HepG2 (cell line): ENCODE results near the gene USE1. TPM values are rescaled to one million over a fixed set of nuclear protein-coding genes. Genes with fewer than 3 reads are reported as not detected.
"Not testable (repeated sequence)": the region's sequence is repeated elsewhere in the genome, so short reads cannot be mapped to it uniquely, and the experiment has no call there.

Experiments used
- ATAC-seq: fragments of 200-7000 bp; cut with Tn5 transposase; 3 replicates; pipeline ENCODE4 v1.9.1; 2020; ENCODE audit warnings: mild to moderate bottlenecking, moderate library complexity
- BruUV-seq: library from RNA; stranded (reverse); fragments of 400-500 nt; replicated peaks from 2 replicates; lab custom pipeline; 2021; lab: Mats Ljungman, UMichigan
- CTCF ChIA-PET: fragments of 300-600 bp; formaldehyde crosslinking; extraction: SDS; loops from one replicate; lab custom pipeline; 2021; ENCODE audit warnings: low total read pairs, inconsistent platforms, low intra/inter-chr PET ratio; lab: Yijun Ruan, JAX
- POLR2A ChIA-PET: fragments of 350-600 bp; sonication (Branson Sonifier 250); formaldehyde crosslinking; loops from one replicate; lab custom pipeline; 2020; ENCODE audit warnings: antibody characterized with exemption, inconsistent platforms; lab: Yijun Ruan, JAX
- DNase-seq: peaks from one replicate; pipeline ENCODE4 v3.0.0-alpha.2; 2015; ENCODE audit warnings: low spot score
- FAIRE-seq: peaks from 3 replicates; lab custom pipeline; 2011; peaks lifted over from hg19 to GRCh38; lab: Jason Lieb, UNC
- H2AFZ ChIP-seq: one replicate; pipeline ENCODE4 v1.6.1; 2011; ENCODE audit warnings: low read length, inconsistent platforms
- H3K27ac ChIP-seq: fragments of 300-600 bp; 3 replicates; pipeline ENCODE4 v1.8.0; 2011; ENCODE audit warnings: mixed run types, mild to moderate bottlenecking, mixed read lengths, low read length, inconsistent platforms; ENCODE audit not compliant: insufficient read depth; ENCODE audit errors: extremely low read length
- H3K27me3 ChIP-seq, 2 experiments: fragments of 200-600 bp in 1 of 2; 2 replicates in 1 of 2; 3 replicates in 1 of 2; pipeline versions ENCODE4 v1.6.0 to v1.8.0; 2011; ENCODE audit warnings: low read length in 2 of 2, mild to moderate bottlenecking in 2 of 2, moderate library complexity in 2 of 2, inconsistent platforms in 1 of 2; ENCODE audit not compliant: insufficient read depth in 2 of 2, control insufficient read depth in 1 of 2
- H3K36me3 ChIP-seq, 2 experiments: fragments of 200-600 bp in 1 of 2; replicated peaks in 1 of 2; 2 replicates in 1 of 2; 3 replicates in 1 of 2; pipeline versions ENCODE4 v1.5.1 to v1.8.0; 2011; ENCODE audit warnings: low read length in 2 of 2, inconsistent platforms in 1 of 2; ENCODE audit not compliant: insufficient read depth in 2 of 2, control insufficient read depth in 1 of 2
- H3K4me1 ChIP-seq: 2 replicates; pipeline ENCODE4 v1.5.1; 2012; ENCODE audit warnings: low read length, inconsistent platforms; ENCODE audit not compliant: insufficient read depth
- H3K4me2 ChIP-seq: 2 replicates; pipeline ENCODE4 v1.6.0; 2011; ENCODE audit warnings: low read depth, low read length, inconsistent platforms
- H3K4me3 ChIP-seq, 3 experiments: fragments of 200-600 bp in 1 of 3; sonication (generic), shearing (Covaris generic) in 1 of 3; replicated peaks in 1 of 3; 2 replicates each; pipeline ENCODE4 v1.5.1; 2011 to 2016; ENCODE audit warnings: low read length in 3 of 3, inconsistent platforms in 2 of 3, low read depth in 2 of 3, mild to moderate bottlenecking in 2 of 3, control low read depth in 1 of 3, mixed read lengths in 1 of 3; ENCODE audit not compliant: insufficient read depth in 1 of 3
- H3K79me2 ChIP-seq: one replicate; pipeline ENCODE4 v1.6.1; 2011; ENCODE audit warnings: low read length, inconsistent platforms; ENCODE audit not compliant: insufficient read depth
- H3K9ac ChIP-seq: 2 replicates; pipeline ENCODE4 v1.6.0; 2011; ENCODE audit warnings: mild to moderate bottlenecking, low read depth, low read length, inconsistent platforms; ENCODE audit not compliant: insufficient read depth
- H3K9me3 ChIP-seq: 2 replicates; pipeline ENCODE4 v1.5.1; 2012; ENCODE audit warnings: mild to moderate bottlenecking, low read length
- H4K20me1 ChIP-seq: 2 replicates; pipeline ENCODE4 v1.6.0; 2011; ENCODE audit warnings: inconsistent platforms, mild to moderate bottlenecking, low read length, moderate library complexity; ENCODE audit not compliant: insufficient read depth
- FOXK1 ChIP-seq: sonication (generic); formaldehyde crosslinking; IDR thresholded peaks from 2 replicates; pipeline ENCODE4 v1.4.0; 2020; ENCODE audit warnings: low read depth, missing genetic modification reagents, borderline replicate concordance
- PCBP2 ChIP-seq: fragments of 200-400 bp; formaldehyde crosslinking; optimal IDR thresholded peaks from 2 replicates; pipeline ENCODE3; 2018; ENCODE audit warnings: low read length, low read depth; ENCODE audit not compliant: poor library complexity, severe bottlenecking
- PPARG ChIP-seq: conservative IDR thresholded peaks from 2 replicates; pipeline ENCODE4 v1.6.1; 2016; ENCODE audit warnings: missing biosample characterization, missing genetic modification reagents
- SOX5 ChIP-seq: IDR thresholded peaks from 2 replicates; pipeline ENCODE4 v1.6.1; 2016; ENCODE audit warnings: borderline replicate concordance
- TCF7L2 ChIP-seq: IDR thresholded peaks from 2 replicates; pipeline ENCODE4 v1.6.1; 2011; ENCODE audit warnings: mild to moderate bottlenecking, low read depth, low read length, moderate library complexity
- ZNF768 ChIP-seq: sonication (generic); formaldehyde crosslinking; IDR thresholded peaks from 2 replicates; pipeline ENCODE4 v1.4.0; 2020; ENCODE audit warnings: missing genetic modification reagents
- WGBS: methylation state at CpG from one replicate; pipeline ENCODE4 v1.1.6; 2017; ENCODE audit warnings: low lambda C conversion rate; 5-methylcytosine and 5-hydroxymethylcytosine counted together
- in situ Hi-C: cut with HindIII; loops from 2 replicates; pipeline ENCODE4 v1.10.0; 2017; ENCODE audit warnings: low pct_unique_long_range_greater_than_20kb; ENCODE audit not compliant: extremely low pct_ligation_motif_present
- intact Hi-C: fragments of 100-400 bp; cut with micrococcal nuclease; formaldehyde crosslinking; loops from one replicate; pipeline ENCODE4 v1.10.0; 2022; ENCODE audit not compliant: unreplicated experiment
- polyA plus RNA-seq, 8 experiments: library from polyadenylated mRNA; depleted of rRNA in 3 of 8; stranded (reverse) in 7 of 8; unstranded in 1 of 8; fragments of >200 nt; fragmentation: Illumina TruSeq in 4 of 8; extraction: Trizol in 4 of 8; gene quantifications; 2 replicates each; pipeline versions ENCODE4 v1.2.1 to v1.2.3, GENCODE V29; 2011 to 2016; ENCODE audit warnings: low read depth in 4 of 8, missing spikeins in 1 of 8, mixed read lengths in 1 of 8; ENCODE audit not compliant: insufficient read depth in 1 of 8
- total RNA-seq, 5 experiments: library from RNA; depleted of rRNA; stranded (reverse); fragments of >200 nt; fragmentation: Illumina TruSeq; extraction: Trizol; gene quantifications; 2 replicates each; pipeline ENCODE4 v1.2.3, GENCODE V29; 2016; ENCODE audit warnings: low read depth in 1 of 5
- TF ChIP-seq, protein P1 (sequence below): sonication (generic); formaldehyde crosslinking; IDR thresholded peaks from 2 replicates; pipeline ENCODE4 v1.8.0; 2022; ENCODE audit warnings: mild to moderate bottlenecking, missing genetic modification reagents, borderline replicate concordance
- TF ChIP-seq, protein P2 (sequence below): sonication (generic); formaldehyde crosslinking; IDR thresholded peaks from 2 replicates; pipeline ENCODE4 v1.9.0; 2021; ENCODE audit warnings: missing genetic modification reagents, borderline replicate concordance

The USE1 gene
- total and polyA plus RNA-seq, 2 of the 13 experiments (the other 11 are each of a cell fraction or from before 2014, with no cell fraction given): 9.9 to 17.6 TPM

DNA sequence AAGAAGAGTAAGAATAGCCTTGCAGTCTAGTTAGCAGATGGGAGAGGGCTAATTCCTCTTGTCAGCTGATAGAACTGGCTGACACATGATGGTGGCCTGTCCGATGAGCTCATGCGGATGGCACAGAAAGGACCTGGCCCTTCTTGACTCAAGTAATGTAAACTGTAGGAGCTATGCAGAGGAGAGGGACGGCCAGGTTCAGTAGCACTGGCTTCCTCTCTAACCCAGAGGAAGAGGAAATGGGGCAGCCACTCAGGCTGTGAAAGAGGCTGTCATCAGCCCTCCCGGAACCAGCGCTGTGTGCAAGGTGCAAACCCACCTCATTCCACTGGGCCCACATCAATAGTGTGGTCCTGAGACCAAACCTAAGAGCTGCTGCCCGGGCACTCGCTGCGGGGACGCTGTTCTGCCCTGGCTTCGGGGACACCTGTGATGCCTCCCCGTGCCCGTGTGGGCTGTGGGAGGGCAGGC lies 30.8 kb upstream of the USE1 start:
- Histone ChIP-seq H3K9ac (no peak overlapping the region), H3K79me2 (no peaks in the 10 kb centered on the region), H3K4me1 (no peaks in the 10 kb centered on the region), H3K4me3 (no peak overlapping the region), H4K20me1 (no peaks in the 10 kb centered on the region), H3K36me3 (peaks cover 13 to 14% of the 10 kb centered on the region in 2 experiments; a peak in 4 of 5 replicates), H3K27me3 (no peaks in the 10 kb centered on the region), H2AFZ (no peak overlapping the region), H3K4me2 (no peak overlapping the region), H3K27ac (no peak overlapping the region), H3K9me3 (no peaks in the 10 kb centered on the region)
- intact Hi-C loops (no loop called here), in situ Hi-C loops (no loop called here)
- no TSS peak for BruUV-seq
- ChIA-PET CTCF (no interaction called here), POLR2A (no interaction called here)
- DNase-seq (no peak), FAIRE-seq (no peak), ATAC-seq (no peak)
- TF ChIP-seq, protein P1, sequence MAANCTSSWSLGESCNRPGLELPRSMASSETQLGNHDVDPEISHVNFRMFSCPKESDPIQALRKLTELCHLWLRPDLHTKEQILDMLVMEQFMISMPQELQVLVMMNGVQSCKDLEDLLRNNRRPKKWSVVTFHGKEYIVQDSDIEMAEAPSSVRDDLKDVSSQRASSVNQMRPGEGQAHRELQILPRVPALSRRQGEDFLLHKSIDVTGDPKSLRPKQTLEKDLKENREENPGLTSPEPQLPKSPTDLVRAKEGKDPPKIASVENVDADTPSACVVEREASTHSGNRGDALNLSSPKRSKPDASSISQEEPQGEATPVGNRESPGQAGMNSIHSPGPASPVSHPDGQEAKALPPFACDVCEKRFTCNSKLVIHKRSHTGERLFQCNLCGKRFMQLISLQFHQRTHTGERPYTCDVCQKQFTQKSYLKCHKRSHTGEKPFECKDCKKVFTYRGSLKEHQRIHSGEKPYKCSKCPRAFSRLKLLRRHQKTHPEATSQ (CRISPR knock-in tag): no peak
- TF ChIP-seq FOXK1 (CRISPR knock-in tag) (no peak), PPARG (CRISPR knock-in tag) (no peak)
- WGBS: 94% methylated on average over 5 of the region's 12 CpGs

DNA sequence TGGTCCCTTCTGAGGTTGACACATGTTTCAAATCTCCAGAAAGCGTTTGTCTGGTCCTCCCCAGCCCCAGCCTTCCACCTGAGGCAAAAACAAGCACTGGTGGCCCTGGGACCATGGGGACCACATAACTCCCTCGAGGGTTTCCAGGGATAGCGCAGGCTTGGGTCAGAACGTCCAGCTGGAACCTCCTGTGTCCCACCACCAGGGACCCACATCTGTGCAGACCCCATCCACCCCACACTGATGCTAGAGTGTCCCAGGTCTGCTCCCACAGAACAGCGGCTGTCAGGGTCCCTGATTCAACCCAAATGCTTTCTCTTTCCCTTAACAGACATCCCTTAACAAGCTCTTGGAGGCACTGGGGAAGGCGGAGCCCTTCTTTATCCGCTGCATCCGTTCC lies 29.6 kb upstream of the USE1 start:
- intact Hi-C loops (no loop called here), in situ Hi-C loops (no loop called here)
- ChIA-PET CTCF (no interaction called here), POLR2A (interaction anchor here (0.6 to 0.7 kb wide), 2 partner anchors 13 to 988 kb away, joined by 3 read pairs; no protein-coding TSS in a partner anchor)
- H3K9ac ChIP-seq: no peak overlapping the region
- BruUV-seq: no TSS peak
- H3K36me3 ChIP-seq: peaks cover 14 to 16% of the 10 kb centered on the region in 2 experiments; a peak in 4 of 5 replicates
- no peak for FAIRE-seq
- no peak for DNase-seq
- H3K27me3 ChIP-seq: no peaks in the 10 kb centered on the region
- H3K27ac ChIP-seq: no peak overlapping the region
- H3K4me2 ChIP-seq: no peak overlapping the region
- no peak for TF ChIP-seq PCBP2
- no peak for TF ChIP-seq ZNF768 (CRISPR knock-in tag)
- TF ChIP-seq SOX5: no peak
- TF ChIP-seq, protein P2, sequence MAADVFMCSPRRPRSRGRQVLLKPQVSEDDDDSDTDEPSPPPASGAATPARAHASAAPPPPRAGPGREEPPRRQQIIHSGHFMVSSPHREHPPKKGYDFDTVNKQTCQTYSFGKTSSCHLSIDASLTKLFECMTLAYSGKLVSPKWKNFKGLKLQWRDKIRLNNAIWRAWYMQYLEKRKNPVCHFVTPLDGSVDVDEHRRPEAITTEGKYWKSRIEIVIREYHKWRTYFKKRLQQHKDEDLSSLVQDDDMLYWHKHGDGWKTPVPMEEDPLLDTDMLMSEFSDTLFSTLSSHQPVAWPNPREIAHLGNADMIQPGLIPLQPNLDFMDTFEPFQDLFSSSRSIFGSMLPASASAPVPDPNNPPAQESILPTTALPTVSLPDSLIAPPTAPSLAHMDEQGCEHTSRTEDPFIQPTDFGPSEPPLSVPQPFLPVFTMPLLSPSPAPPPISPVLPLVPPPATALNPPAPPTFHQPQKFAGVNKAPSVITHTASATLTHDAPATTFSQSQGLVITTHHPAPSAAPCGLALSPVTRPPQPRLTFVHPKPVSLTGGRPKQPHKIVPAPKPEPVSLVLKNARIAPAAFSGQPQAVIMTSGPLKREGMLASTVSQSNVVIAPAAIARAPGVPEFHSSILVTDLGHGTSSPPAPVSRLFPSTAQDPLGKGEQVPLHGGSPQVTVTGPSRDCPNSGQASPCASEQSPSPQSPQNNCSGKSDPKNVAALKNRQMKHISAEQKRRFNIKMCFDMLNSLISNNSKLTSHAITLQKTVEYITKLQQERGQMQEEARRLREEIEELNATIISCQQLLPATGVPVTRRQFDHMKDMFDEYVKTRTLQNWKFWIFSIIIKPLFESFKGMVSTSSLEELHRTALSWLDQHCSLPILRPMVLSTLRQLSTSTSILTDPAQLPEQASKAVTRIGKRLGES (CRISPR knock-in tag): no peak
- TF ChIP-seq TCF7L2: no peak
- H2AFZ ChIP-seq: no peak overlapping the region
- no peak for ATAC-seq
- H3K9me3 ChIP-seq: no peaks in the 10 kb centered on the region
- no peaks in the 10 kb centered on the region for H3K79me2 ChIP-seq
- no peak overlapping the region for H3K4me3 ChIP-seq
- H3K4me1 ChIP-seq: no peaks in the 10 kb centered on the region
- no peaks in the 10 kb centered on the region for H4K20me1 ChIP-seq
- WGBS: 99% methylated on average over 5 of the region's 8 CpGs

DNA sequence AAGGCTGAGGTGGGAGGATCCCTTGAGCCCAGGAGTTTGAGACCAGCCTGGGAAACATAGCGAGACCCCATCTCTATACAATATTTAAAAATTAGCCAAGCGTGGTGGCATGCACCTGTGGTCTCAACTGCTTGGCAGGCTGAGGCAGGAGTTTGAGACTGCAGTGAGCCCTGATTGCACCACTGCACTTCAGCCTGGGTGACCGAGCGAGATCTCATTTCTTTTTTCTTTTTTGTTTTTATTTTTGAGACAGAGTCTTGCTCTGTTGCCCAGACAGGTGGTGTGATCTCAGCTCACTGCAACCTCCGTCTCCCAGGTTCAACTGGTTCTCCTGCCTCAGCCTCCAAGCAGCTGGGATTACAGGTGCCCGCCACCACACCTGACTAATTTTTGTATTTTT lies 23.4 kb upstream of the USE1 start:
- H3K9ac ChIP-seq, H3K9me3 ChIP-seq, ATAC-seq, POLR2A ChIA-PET, CTCF ChIA-PET, in situ Hi-C loops, H3K27ac ChIP-seq, H3K4me2 ChIP-seq, intact Hi-C loops, H3K27me3 ChIP-seq, H3K4me1 ChIP-seq, H3K4me3 ChIP-seq, BruUV-seq, H4K20me1 ChIP-seq, H2AFZ ChIP-seq, FAIRE-seq, H3K79me2 ChIP-seq, DNase-seq: not testable (repeated sequence)
- 87% methylated on average over 4 of the region's 6 CpGs for WGBS
- H3K36me3 ChIP-seq: peaks cover 25 to 27% of the 10 kb centered on the region in 2 experiments; a peak in 4 of 5 replicates
